GM23338 (cell line): ENCODE results near the gene INTS6L. TPM values are rescaled to one million over a fixed set of nuclear protein-coding genes. Genes with fewer than 3 reads are reported as not detected.

ENCODE experiments used
- ATAC-seq: fragments of 200-7000 bp; cut with Tn5 transposase; 3 replicates; pipeline ENCODE4 v1.9.1; 2020
- DNase-seq: peaks from one replicate; pipeline ENCODE4 v3.0.0-alpha.2; 2015; ENCODE audit warnings: low spot score
- H2AFZ ChIP-seq: fragments of 200-600 bp; sonication (generic); 2 replicates; pipeline ENCODE4 v1.8.0; 2016; ENCODE audit warnings: antibody characterized with exemption, mild to moderate bottlenecking, moderate library complexity
- H3F3A ChIP-seq: fragments of 200-600 bp; sonication (generic); replicated peaks from 2 replicates; pipeline ENCODE4 v1.8.0; 2017; ENCODE audit warnings: antibody characterized with exemption, mixed run types, low read depth
- H3K27ac ChIP-seq: fragments of 200-600 bp; sonication (generic); 2 replicates; pipeline ENCODE4 v1.6.1; 2016; ENCODE audit warnings: low read depth
- H3K27me3 ChIP-seq: fragments of 200-600 bp; sonication (generic); 2 replicates; pipeline ENCODE4 v1.8.0; 2016; ENCODE audit warnings: mild to moderate bottlenecking, mixed run types, moderate library complexity; ENCODE audit not compliant: insufficient read depth
- H3K36me3 ChIP-seq: fragments of 200-600 bp; sonication (generic); 2 replicates; pipeline ENCODE4 v1.8.0; 2016; ENCODE audit warnings: mild to moderate bottlenecking; ENCODE audit not compliant: insufficient read depth
- H3K4me1 ChIP-seq: fragments of 200-600 bp; sonication (generic); 2 replicates; pipeline ENCODE4 v1.8.0; 2016; ENCODE audit warnings: mild to moderate bottlenecking, moderate library complexity; ENCODE audit not compliant: insufficient read depth
- H3K4me2 ChIP-seq: fragments of 200-600 bp; sonication (generic); 2 replicates; pipeline ENCODE4 v1.7.1; 2017; ENCODE audit warnings: mixed run types
- H3K4me3 ChIP-seq: fragments of 200-600 bp; sonication (generic); 2 replicates; pipeline ENCODE4 v1.6.1; 2016; ENCODE audit warnings: mixed run types
- H3K79me2 ChIP-seq: fragments of 200-600 bp; sonication (generic); replicated peaks from 2 replicates; pipeline ENCODE4 v1.8.0; 2017; ENCODE audit warnings: mild to moderate bottlenecking; ENCODE audit not compliant: insufficient read depth
- H3K9me2 ChIP-seq: fragments of 200-600 bp; sonication (generic); 2 replicates; pipeline ENCODE4 v1.8.0; 2017; ENCODE audit not compliant: insufficient read depth
- H4K20me1 ChIP-seq: fragments of 200-600 bp; sonication (generic); replicated peaks from 2 replicates; pipeline ENCODE4 v1.8.0; 2017; ENCODE audit warnings: mild to moderate bottlenecking; ENCODE audit not compliant: insufficient read depth
- H3K27ac Mint-ChIP-seq: 2 replicates; pipeline ENCODE4 v1.8.0; 2020; ENCODE audit warnings: inconsistent platforms, mild to moderate bottlenecking, moderate library complexity, mixed read lengths
- H3K27me3 Mint-ChIP-seq: 3 replicates; pipeline ENCODE4 v1.8.0; 2022; ENCODE audit warnings: low read depth, mild to moderate bottlenecking, moderate library complexity, mixed read lengths, inconsistent platforms; ENCODE audit not compliant: insufficient read depth, poor library complexity
- H3K36me3 Mint-ChIP-seq: 3 replicates; pipeline ENCODE4 v1.8.0; 2021; ENCODE audit warnings: low read depth, mild to moderate bottlenecking, inconsistent platforms, moderate library complexity, mixed read lengths
- H3K4me1 Mint-ChIP-seq: 3 replicates; pipeline ENCODE4 v1.8.0; 2020; ENCODE audit warnings: mild to moderate bottlenecking, inconsistent platforms, mixed read lengths
- H3K4me3 Mint-ChIP-seq: 3 replicates; pipeline ENCODE4 v1.8.0; 2021; ENCODE audit warnings: moderate library complexity, mild to moderate bottlenecking, inconsistent platforms, mixed read lengths
- H3K9me3 Mint-ChIP-seq: 3 replicates; pipeline ENCODE4 v1.8.0; 2020; ENCODE audit warnings: moderate library complexity, mild to moderate bottlenecking, inconsistent platforms, mixed read lengths
- CTCF ChIP-seq, 2 experiments: fragments of 200-600 bp in 1 of 2; sonication (generic) in 1 of 2; conservative IDR thresholded peaks; 2 replicates each; pipeline versions ENCODE4 v1.5.1 to v1.6.1; 2016 to 2017; ENCODE audit warnings: antibody characterized with exemption in 2 of 2, low read depth in 2 of 2, mild to moderate bottlenecking in 2 of 2, moderate library complexity in 1 of 2
- STAT1 ChIP-seq: IDR thresholded peaks from one replicate; pipeline ENCODE4 v1.6.1; 2016; ENCODE audit warnings: antibody characterized with exemption; ENCODE audit not compliant: unreplicated experiment
- ZNF462 ChIP-seq: fragments of 250-450 bp; sonication (Bioruptor Pico); IDR thresholded peaks from 2 replicates; pipeline ENCODE4 v1.5.0; 2020; ENCODE audit warnings: mild to moderate bottlenecking, moderate library complexity
- polyA plus RNA-seq: library from polyadenylated mRNA; unstranded; fragments of >200 nt; fragmentation: Nextera tagmentation; extraction: Ambion mirVana; gene quantifications from 2 replicates; pipeline ENCODE4 v1.2.1, GENCODE V29; 2016
- total RNA-seq: library from RNA; depleted of rRNA; stranded (reverse); fragments of >200 nt; shearing (Covaris generic); gene quantifications from 2 replicates; pipeline ENCODE4 v1.2.3, GENCODE V29; 2014

The INTS6L gene
- total and polyA plus RNA-seq, 2 experiments from 2014 or later: 4.5 to 6.4 TPM

GRCh38 chrX:135595543-135595942, 75.1 kb downstream of the INTS6L start (continued):
- TF ChIP-seq ZNF462 (CRISPR knock-in tag): no peak

GRCh38 chrX:135596495-135596894, 76.0 kb downstream of the INTS6L start:
- ATAC-seq (peak; percentile 97), DNase-seq (peak; percentile 72)
- no peak overlapping the region for H3K4me2 ChIP-seq
- H3K4me1 Mint-ChIP-seq: no peaks in the 10 kb centered on the region
- H3K27me3 ChIP-seq: no peaks in the 10 kb centered on the region
- H3K27ac Mint-ChIP-seq: no peak overlapping the region
- H3K36me3 ChIP-seq: no peaks in the 10 kb centered on the region
- no peaks in the 10 kb centered on the region for H3K9me2 ChIP-seq
- no peak overlapping the region for H3K27ac ChIP-seq
- TF ChIP-seq STAT1: no peak
- TF ChIP-seq CTCF (conservative IDR thresholded peaks at IDR 0.05; ENCODE audit: low read depth in 2 of 2): peak; percentile 59 to 74
- no peaks in the 10 kb centered on the region for H3K79me2 ChIP-seq
- peaks cover 4% of the 10 kb centered on the region for H3K27me3 Mint-ChIP-seq
- no peak overlapping the region for H3K4me3 Mint-ChIP-seq
- no peaks in the 10 kb centered on the region for H4K20me1 ChIP-seq
- no peak overlapping the region for H3K4me3 ChIP-seq
- H3F3A ChIP-seq: no peaks in the 10 kb centered on the region
- no peaks in the 10 kb centered on the region for H3K4me1 ChIP-seq
- H2AFZ ChIP-seq: no peak overlapping the region
- H3K9me3 Mint-ChIP-seq: peaks cover 2% of the 10 kb centered on the region; the same call in 1 of the 3 replicates
- H3K36me3 Mint-ChIP-seq: no peaks in the 10 kb centered on the region
